Cardiac muscle cell (in vitro differentiated cells and primary cell): Measurements from ENCODE around the gene VEZF1. TPM values are rescaled to one million over a fixed set of nuclear protein-coding genes. Genes with fewer than 3 reads are reported as not detected.

Experiments used
- DNase-seq, 2 donors: peaks; one replicate each; pipeline versions ENCODE4 v3.0.0 to v3.0.0-alpha.2; 2010 to 2017; ENCODE audit warnings: low read depth in 1 of 2, low spot score in 1 of 2
- H3K27ac ChIP-seq: fragments of 200-600 bp; sonication (generic); 2 replicates; pipeline ENCODE4 v1.5.1; 2016
- H3K27me3 ChIP-seq: fragments of 200-600 bp; sonication (generic); 2 replicates; pipeline ENCODE4 v1.6.0; 2016; ENCODE audit warnings: control low read depth
- H3K36me3 ChIP-seq: fragments of 200-600 bp; sonication (generic); 2 replicates; pipeline ENCODE4 v1.5.1; 2016; ENCODE audit warnings: control low read depth
- H3K4me1 ChIP-seq: fragments of 200-600 bp; sonication (generic); 2 replicates; pipeline ENCODE4 v1.8.1; 2017; ENCODE audit warnings: low read depth, mild to moderate bottlenecking, mixed run types
- H3K4me3 ChIP-seq: fragments of 200-600 bp; sonication (generic); 2 replicates; pipeline ENCODE4 v1.5.1; 2016; ENCODE audit warnings: mild to moderate bottlenecking
- H3K9me3 ChIP-seq: fragments of 200-600 bp; sonication (generic); 2 replicates; pipeline ENCODE4 v1.5.1; 2017; ENCODE audit warnings: low read depth, mild to moderate bottlenecking, control low read depth
- CTCF ChIP-seq: IDR thresholded peaks from 2 replicates; pipeline ENCODE4 v1.5.1; 2012; ENCODE audit warnings: low read depth, mild to moderate bottlenecking, low read length
- polyA plus RNA-seq: library from polyadenylated mRNA; unstranded; fragments of >200 nt; fragmentation: Nextera tagmentation; extraction: Ambion mirVana; gene quantifications from 2 replicates; pipeline ENCODE4 v1.2.1, GENCODE V29; 2016
- total RNA-seq: library from RNA; depleted of rRNA; stranded (reverse); fragments of >200 nt; gene quantifications from 2 replicates; pipeline ENCODE4 v1.2.3, GENCODE V29; 2016

Gene VEZF1
- total and polyA plus RNA-seq, 2 experiments from 2014 or later, result 18.5 to 37.3 TPM

- Histone ChIP-seq H3K4me1 (peaks cover 10% of the 10 kb centered on the region), H3K36me3 (no peaks in the 10 kb centered on the region), H3K9me3 (no peaks in the 10 kb centered on the region), H3K27me3 (peaks cover 13% of the 10 kb centered on the region), H3K4me3 (peak overlapping the region; percentile 99), H3K27ac (peak overlapping the region; percentile 87)
- no peak for TF ChIP-seq CTCF
- DNase-seq, result no peak
Observed at GRCh38 chr17:57953705-57954396, 34.2 kb downstream of the VEZF1 start.

- Histone ChIP-seq H3K27ac (no peak overlapping the region), H3K36me3 (no peaks in the 10 kb centered on the region), H3K4me1 (peaks cover 11% of the 10 kb centered on the region), H3K9me3 (no peaks in the 10 kb centered on the region), H3K27me3 (peaks cover 13% of the 10 kb centered on the region), H3K4me3 (no peak overlapping the region)
- no peak for DNase-seq
- TF ChIP-seq CTCF, result no peak
Observed at GRCh38 chr17:57953219-57953618, 34.8 kb downstream of the VEZF1 start.

GRCh38 chr17:57949649-57950048, 38.4 kb downstream of the VEZF1 start:
- H3K27ac ChIP-seq, result no peak overlapping the region
- DNase-seq, result no peak
- H3K4me1 ChIP-seq, result peaks cover 6% of the 10 kb centered on the region
- H3K27me3 ChIP-seq, result no peaks in the 10 kb centered on the region
- H3K4me3 ChIP-seq, result no peak overlapping the region
- H3K9me3 ChIP-seq, result no peaks in the 10 kb centered on the region
- H3K36me3 ChIP-seq, result no peaks in the 10 kb centered on the region
- no peak for TF ChIP-seq CTCF

- H3K4me3 ChIP-seq, result no peak overlapping the region
- no peaks in the 10 kb centered on the region for H3K27me3 ChIP-seq
- H3K27ac ChIP-seq, result no peak overlapping the region
- H3K4me1 ChIP-seq, result peaks cover 6% of the 10 kb centered on the region
- no peak for TF ChIP-seq CTCF
- no peaks in the 10 kb centered on the region for H3K36me3 ChIP-seq
- no peaks in the 10 kb centered on the region for H3K9me3 ChIP-seq
- peak in 1 of 2 donors; percentile 82 for DNase-seq
Observed at GRCh38 chr17:57948555-57949420, 39.3 kb downstream of the VEZF1 start.

- no peak for TF ChIP-seq CTCF
- Histone ChIP-seq H3K36me3 (no peaks in the 10 kb centered on the region), H3K9me3 (no peaks in the 10 kb centered on the region), H3K4me1 (peaks cover 6% of the 10 kb centered on the region), H3K27ac (no peak overlapping the region), H3K4me3 (no peak overlapping the region), H3K27me3 (no peaks in the 10 kb centered on the region)
- no peak for DNase-seq
Observed at GRCh38 chr17:57948169-57948554, 39.9 kb downstream of the VEZF1 start.
